HL-60 (cell line): Measurements from ENCODE around the gene C5orf47.

Experiments
- GABPA ChIP-seq: IDR thresholded peaks from 2 replicates; pipeline ENCODE4 v1.6.1; 2012; ENCODE audit warnings: low read depth
- POLR2AphosphoS5 ChIP-seq: IDR thresholded peaks from 2 replicates; pipeline ENCODE4 v1.6.1; 2012; ENCODE audit warnings: low read depth
- SPI1 ChIP-seq: IDR thresholded peaks from 2 replicates; pipeline ENCODE4 v1.6.1; 2012; ENCODE audit warnings: low read depth, mild to moderate bottlenecking, borderline replicate concordance
- TF ChIP-seq, protein P1 (sequence below): IDR thresholded peaks from one replicate; pipeline ENCODE4 v1.5.1; 2011; ENCODE audit warnings: low read length, control low read depth, inconsistent platforms; ENCODE audit not compliant: insufficient read depth
- TF ChIP-seq, protein P2 (sequence below): IDR thresholded peaks from 2 replicates; pipeline ENCODE4 v1.6.1; 2012; ENCODE audit warnings: low read depth; ENCODE audit not compliant: insufficient replicate concordance

DNA sequence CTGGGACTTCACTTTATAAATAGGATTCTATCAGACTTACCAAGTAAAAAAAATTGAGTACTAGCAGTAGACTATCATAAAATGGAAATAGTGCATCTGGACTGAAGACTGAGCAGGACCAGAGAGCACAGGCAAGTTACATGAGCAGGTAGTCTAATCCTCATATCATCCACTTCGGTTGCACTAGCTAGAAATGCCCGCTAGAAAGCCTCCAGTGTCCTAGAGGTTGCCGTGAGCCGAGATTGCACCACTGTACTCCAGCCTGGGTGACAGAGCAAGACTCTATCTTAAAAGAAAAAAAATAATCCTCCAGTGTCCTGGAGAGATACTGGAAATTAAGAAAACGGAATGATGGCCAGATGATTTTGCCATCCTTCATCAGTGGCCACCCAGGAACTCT, 20.0 kb downstream of the C5orf47 start:
- TF ChIP-seq, protein P1, sequence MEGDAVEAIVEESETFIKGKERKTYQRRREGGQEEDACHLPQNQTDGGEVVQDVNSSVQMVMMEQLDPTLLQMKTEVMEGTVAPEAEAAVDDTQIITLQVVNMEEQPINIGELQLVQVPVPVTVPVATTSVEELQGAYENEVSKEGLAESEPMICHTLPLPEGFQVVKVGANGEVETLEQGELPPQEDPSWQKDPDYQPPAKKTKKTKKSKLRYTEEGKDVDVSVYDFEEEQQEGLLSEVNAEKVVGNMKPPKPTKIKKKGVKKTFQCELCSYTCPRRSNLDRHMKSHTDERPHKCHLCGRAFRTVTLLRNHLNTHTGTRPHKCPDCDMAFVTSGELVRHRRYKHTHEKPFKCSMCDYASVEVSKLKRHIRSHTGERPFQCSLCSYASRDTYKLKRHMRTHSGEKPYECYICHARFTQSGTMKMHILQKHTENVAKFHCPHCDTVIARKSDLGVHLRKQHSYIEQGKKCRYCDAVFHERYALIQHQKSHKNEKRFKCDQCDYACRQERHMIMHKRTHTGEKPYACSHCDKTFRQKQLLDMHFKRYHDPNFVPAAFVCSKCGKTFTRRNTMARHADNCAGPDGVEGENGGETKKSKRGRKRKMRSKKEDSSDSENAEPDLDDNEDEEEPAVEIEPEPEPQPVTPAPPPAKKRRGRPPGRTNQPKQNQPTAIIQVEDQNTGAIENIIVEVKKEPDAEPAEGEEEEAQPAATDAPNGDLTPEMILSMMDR: no peak
- no peak for TF ChIP-seq POLR2AphosphoS5
- TF ChIP-seq, protein P2, sequence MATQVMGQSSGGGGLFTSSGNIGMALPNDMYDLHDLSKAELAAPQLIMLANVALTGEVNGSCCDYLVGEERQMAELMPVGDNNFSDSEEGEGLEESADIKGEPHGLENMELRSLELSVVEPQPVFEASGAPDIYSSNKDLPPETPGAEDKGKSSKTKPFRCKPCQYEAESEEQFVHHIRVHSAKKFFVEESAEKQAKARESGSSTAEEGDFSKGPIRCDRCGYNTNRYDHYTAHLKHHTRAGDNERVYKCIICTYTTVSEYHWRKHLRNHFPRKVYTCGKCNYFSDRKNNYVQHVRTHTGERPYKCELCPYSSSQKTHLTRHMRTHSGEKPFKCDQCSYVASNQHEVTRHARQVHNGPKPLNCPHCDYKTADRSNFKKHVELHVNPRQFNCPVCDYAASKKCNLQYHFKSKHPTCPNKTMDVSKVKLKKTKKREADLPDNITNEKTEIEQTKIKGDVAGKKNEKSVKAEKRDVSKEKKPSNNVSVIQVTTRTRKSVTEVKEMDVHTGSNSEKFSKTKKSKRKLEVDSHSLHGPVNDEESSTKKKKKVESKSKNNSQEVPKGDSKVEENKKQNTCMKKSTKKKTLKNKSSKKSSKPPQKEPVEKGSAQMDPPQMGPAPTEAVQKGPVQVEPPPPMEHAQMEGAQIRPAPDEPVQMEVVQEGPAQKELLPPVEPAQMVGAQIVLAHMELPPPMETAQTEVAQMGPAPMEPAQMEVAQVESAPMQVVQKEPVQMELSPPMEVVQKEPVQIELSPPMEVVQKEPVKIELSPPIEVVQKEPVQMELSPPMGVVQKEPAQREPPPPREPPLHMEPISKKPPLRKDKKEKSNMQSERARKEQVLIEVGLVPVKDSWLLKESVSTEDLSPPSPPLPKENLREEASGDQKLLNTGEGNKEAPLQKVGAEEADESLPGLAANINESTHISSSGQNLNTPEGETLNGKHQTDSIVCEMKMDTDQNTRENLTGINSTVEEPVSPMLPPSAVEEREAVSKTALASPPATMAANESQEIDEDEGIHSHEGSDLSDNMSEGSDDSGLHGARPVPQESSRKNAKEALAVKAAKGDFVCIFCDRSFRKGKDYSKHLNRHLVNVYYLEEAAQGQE: no peak
- TF ChIP-seq GABPA: no peak
- no peak for TF ChIP-seq SPI1
